Measurements from ENCODE around the gene F10.
"Not testable (repeated sequence)": the region's sequence is repeated elsewhere in the genome, so short reads cannot be mapped to it uniquely, and the experiment has no call there.

The F10 gene

GRCh38 chr13:113122550-113123225 lies at the start of gene F10:
TSS of gene F10 (plus strand) at chr13:113122799. CDS start at chr13:113122856, 57 bp downstream.
- no peak for DNase-seq

GRCh38 chr13:113073942-113074341 lies 48.7 kb upstream of the F10 start:
- no peak for DNase-seq

DNA sequence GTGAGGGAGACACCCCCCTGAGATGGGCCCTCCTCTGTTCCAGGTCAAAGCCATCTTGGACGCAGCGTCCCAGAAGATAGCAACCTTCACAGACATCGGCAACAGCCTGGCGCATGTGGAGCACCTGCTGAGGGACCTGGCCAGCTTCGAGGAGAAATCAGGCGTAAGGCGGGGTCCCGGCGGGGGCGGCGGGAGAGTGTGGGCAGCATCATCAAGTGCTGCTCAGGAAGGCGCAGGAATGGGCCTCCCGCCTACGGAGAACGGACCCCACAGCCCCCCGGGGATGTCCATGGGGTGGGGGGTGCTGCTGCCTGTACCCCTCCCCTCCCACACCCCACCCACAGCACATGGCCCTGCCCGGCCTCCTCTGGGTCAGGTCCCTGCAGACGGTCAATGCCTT lies 48.2 kb upstream of the F10 start:
- DNase-seq: no peak

DNA sequence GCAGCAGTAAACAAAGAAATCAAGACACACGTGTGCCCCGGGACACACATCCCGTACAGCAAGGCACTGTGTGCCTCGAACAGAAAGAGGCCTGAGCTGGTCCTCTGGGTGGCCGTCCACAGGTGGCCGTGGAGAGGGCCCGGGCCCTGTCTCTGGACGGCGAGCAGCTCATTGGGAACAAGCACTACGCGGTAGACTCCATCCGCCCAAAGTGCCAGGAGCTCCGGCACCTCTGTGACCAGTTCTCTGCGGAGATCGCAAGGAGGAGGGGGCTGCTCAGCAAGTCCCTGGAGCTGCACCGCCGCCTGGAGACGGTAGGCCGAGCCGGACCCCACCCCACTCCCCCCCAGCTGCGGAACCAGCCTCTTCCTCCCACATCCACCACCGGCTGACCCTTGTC lies 47.7 kb upstream of the F10 start:
- DNase-seq: no peak

GRCh38 chr13:113075711-113076110 lies 46.9 kb upstream of the F10 start:
- no peak for DNase-seq

DNA sequence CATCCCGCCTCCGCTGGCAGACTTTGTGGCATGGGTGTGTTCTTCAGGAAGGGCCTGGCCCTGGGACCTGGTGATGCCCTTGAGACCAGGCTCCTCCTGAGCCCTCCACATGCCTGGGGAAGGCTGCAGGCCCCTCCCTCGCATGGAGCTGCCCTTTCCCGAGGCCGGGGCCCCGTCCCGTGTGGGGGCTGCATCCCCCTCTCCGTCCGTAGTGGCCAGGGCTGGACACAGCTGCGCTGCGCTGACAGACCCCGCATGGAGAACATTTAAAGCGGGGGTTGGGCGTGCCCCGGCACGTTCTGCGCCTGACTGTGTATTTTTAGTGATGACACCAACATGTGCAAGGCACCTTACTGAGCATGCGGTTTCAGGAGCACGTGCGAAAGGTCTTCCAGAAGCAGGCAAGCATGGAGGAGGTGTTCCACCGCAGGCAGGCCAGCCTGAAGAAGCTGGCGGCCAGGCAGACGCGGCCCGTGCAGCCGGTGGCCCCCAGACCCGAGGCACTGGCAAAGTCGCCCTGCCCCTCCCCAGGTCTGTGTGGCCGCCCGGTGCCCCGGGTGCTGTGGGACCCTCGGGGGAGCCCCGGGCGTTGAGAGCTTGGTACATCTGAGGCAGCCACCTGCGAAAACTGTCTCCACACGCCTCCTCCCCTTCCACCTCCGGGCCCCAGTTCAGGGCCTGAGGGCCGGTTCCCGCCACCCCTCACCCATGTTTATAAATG lies 45.8 kb upstream of the F10 start:
- no peak for DNase-seq

DNA sequence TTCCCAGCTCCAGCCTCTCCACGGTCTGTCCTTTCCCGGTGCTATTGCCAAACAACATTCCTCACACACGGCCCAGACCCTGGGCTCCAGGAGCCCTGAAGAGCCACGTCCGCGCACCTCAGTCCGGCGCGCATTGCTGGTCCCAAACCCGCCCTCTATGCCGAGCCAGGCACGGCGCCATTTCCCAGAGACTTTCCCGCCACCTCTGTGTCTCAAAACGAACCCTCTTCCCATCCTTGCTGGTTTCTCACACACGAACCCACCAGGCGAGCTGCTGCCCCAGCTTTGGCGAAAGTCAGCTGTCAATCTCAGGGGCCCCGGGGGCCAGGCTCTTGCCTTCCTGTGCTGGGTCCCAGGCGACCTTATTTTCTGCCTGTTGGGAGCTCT lies 45.0 kb upstream of the F10 start:
- DNase-seq: no peak

GRCh38 chr13:113077953-113078901 lies 44.4 kb upstream of the F10 start:
- DNase-seq: no peak

DNA sequence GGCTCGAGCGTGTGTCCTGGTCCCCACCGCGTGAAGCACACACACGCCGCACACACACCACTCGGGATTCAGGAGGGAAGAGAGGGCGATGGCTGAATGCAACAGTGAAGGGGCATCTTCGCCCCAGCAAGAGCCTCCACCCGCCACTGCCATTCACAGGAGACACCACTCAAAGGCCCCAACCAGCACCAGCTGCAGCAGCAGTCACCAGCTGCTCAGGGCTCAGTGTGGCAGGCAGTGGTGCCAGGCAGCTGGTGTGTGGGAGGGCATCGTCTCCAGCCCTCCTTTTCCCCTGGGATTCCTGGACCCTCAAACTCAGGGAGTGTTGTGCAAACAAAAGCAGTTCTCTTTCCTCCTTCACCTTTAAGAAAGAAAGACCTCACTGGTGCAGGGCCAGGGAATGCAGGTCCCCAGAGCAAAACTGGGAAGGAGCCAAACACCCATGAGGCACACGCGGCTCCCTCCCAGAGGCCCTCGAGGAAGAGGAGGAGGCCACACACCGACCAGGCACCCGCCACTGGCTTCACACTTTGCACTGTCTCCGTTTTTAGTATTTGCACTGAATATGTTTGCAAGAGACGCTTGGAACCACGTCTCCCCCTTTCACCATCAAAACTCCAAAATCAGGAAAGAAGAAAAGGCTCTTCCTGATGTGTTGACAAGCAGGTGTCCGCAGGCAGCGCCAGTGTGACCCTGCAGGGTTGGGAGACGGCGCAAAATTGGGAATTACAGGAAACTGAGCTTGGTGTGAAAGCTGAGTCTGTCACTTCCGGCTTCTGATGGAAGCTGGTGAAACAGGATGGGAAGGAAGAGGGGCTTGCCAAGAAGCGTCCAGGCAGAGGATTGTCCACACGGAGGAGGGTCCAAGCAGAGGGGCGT lies 43.5 kb upstream of the F10 start:
- no peak for DNase-seq

DNA sequence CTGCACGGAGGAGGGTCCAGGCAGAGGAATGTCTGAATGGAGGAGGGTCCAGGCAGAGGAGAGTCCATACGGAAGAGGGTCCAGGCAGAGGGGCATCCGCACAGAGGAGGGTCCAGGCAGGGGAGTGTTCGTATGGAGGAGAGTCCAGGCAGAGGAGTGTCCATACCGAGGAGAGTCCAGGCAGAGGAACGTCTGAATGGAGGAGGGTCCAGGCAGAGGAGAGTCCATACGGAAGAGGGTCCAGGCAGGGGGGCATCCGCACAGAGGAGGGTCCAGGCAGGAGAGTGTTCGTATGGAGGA lies 42.9 kb upstream of the F10 start:
- not testable (repeated sequence) for DNase-seq

GRCh38 chr13:113080361-113080831 lies 42.2 kb upstream of the F10 start:
- no peak for DNase-seq

GRCh38 chr13:113080901-113081521 lies 41.6 kb upstream of the F10 start:
- DNase-seq: no peak

GRCh38 chr13:113082198-113083021 lies 40.2 kb upstream of the F10 start:
- no peak for DNase-seq

- no peak for DNase-seq
Observed at GRCh38 chr13:113083022-113083373, 39.6 kb upstream of the F10 start.

- no peak for DNase-seq
Observed at GRCh38 chr13:113083402-113084061, 39.1 kb upstream of the F10 start.

DNA sequence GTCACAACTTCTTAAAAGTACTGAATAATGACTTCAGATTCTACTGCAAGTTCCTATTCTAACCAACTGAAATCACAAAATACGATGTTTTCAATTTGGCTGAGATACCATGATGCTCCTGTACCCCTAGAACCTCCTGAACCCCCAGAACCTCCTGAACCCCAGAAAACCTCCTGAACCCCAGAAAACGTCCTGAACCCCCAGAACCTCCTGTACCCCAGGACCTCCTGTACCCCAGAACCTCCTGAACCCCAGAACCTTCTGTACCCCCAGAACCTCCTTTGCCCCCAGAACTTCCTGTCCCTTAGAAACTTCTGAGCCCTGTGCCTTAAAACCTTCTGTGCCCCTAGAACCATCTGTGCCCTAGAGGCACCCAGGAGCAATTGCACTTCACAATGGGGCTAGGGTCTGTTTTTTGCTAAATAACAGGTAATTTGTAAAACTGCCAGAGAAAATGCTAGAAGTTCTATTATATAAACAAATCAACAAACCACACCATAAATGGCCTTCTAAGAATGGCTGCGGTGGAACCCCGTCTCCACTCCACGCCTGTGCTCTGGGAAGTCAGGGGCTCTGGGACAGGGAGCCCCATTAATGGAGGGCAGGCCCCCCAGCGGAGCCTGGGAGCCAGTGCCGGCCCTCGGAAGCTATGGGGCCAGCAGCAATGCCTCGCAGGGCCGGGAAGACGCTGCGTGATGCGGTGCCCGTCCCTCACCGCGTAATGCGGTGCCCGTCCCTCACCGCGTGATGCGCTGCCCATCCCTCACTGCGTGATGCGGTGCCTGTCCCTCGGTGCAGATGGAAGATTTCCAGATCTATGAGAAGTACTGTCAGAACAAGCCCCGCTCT lies 38.3 kb upstream of the F10 start:
- no peak for DNase-seq

GRCh38 chr13:113084943-113085540 lies 37.6 kb upstream of the F10 start:
- no peak for DNase-seq

- DNase-seq: no peak
Observed at GRCh38 chr13:113086031-113086750, 36.4 kb upstream of the F10 start.

Measured in stimulated activated CD4-positive, alpha-beta T cell treated with anti-CD3 and anti-CD28 coated beads, Interleukin-2, amount 100 ng/mL, for 48 hours (primary cell).